Peyer's patch (tissue), 4 donors: ENCODE measurements around the gene GABRG3.

Experiments
- CTCF ChIP-seq, 6 experiments: fragments of 450-650 bp in 4 of 6; fragments of 200-600 bp in 2 of 6; sonication (generic) in 1 of 6; IDR thresholded peaks; one replicate each; pipeline ENCODE4 v1.5.1; 2017 to 2019; ENCODE audit warnings: antibody characterized with exemption in 6 of 6, mild to moderate bottlenecking in 3 of 6, moderate library complexity in 1 of 6
- POLR2A ChIP-seq, 2 donors: fragments of 450-650 bp; IDR thresholded peaks; one replicate each; pipeline ENCODE4 v1.5.1; 2017; ENCODE audit warnings: antibody characterized with exemption in 2 of 2, mild to moderate bottlenecking in 2 of 2, moderate library complexity in 2 of 2

GRCh38 chr15:27448234-27448633, 477.3 kb downstream of the GABRG3 start:
- TF ChIP-seq CTCF (IDR thresholded peaks at IDR 0.05): no peak
- TF ChIP-seq POLR2A (IDR thresholded peaks at IDR 0.05): no peak
